Right atrium auricular region (tissue), 2 donors: ENCODE results near the gene EEF1A2. TPM values are rescaled to one million over a fixed set of nuclear protein-coding genes. Genes with fewer than 3 reads are reported as not detected.

ENCODE experiments used
- DNase-seq: peaks from one replicate; pipeline ENCODE4 v3.0.0-alpha.2; 2019; ENCODE audit warnings: low spot score
- H3K27ac ChIP-seq, 2 donors: fragments of 200-600 bp; sonication (generic); 1 replicate in 1 of 2; 2 replicates in 1 of 2; pipeline ENCODE4 v1.5.1; 2016 to 2019
- H3K27me3 ChIP-seq, 2 donors: fragments of 200-600 bp; sonication (generic); one replicate each; pipeline versions ENCODE4 v1.5.1 to v1.6.0; 2017 to 2019
- H3K36me3 ChIP-seq: fragments of 200-600 bp; sonication (generic); one replicate; pipeline ENCODE4 v1.5.1; 2016
- H3K4me1 ChIP-seq, 2 donors: fragments of 200-600 bp; sonication (generic); one replicate each; pipeline versions ENCODE4 v1.5.1 to v1.6.0; 2017 to 2019
- H3K4me3 ChIP-seq, 2 donors: fragments of 200-600 bp; sonication (generic); 1 replicate in 1 of 2; 2 replicates in 1 of 2; pipeline ENCODE4 v1.5.1; 2017 to 2019; ENCODE audit warnings: mild to moderate bottlenecking in 1 of 2, moderate library complexity in 1 of 2
- H3K9me3 ChIP-seq, 2 donors: fragments of 200-600 bp; sonication (generic); one replicate each; pipeline ENCODE4 v1.5.1; 2019
- CTCF ChIP-seq, 2 donors: fragments of 200-600 bp; sonication (generic); IDR thresholded peaks; one replicate each; pipeline ENCODE4 v1.5.1; 2019; ENCODE audit warnings: antibody characterized with exemption in 2 of 2
- total RNA-seq, 2 donors: library from RNA; depleted of rRNA; stranded (reverse); fragments of >200 nt; gene quantifications; one replicate each; pipeline ENCODE4 v1.1.0, GENCODE V29; 2016

The EEF1A2 gene
- total RNA-seq, 2 donors from 2014 or later: 797 to 886 TPM

- no peak overlapping the region for H3K4me3 ChIP-seq
- H3K9me3 ChIP-seq: no peaks in the 10 kb centered on the region
- no peak for TF ChIP-seq CTCF (IDR thresholded peaks at IDR 0.05)
- no peaks in the 10 kb centered on the region for H3K36me3 ChIP-seq
- H3K27me3 ChIP-seq: no peaks in the 10 kb centered on the region
- no peak overlapping the region for H3K27ac ChIP-seq
- no peak for DNase-seq
- no peaks in the 10 kb centered on the region for H3K4me1 ChIP-seq
Observed at GRCh38 chr20:63531686-63532448, 33.0 kb upstream of the EEF1A2 start.

- Histone ChIP-seq H3K9me3 (no peaks in the 10 kb centered on the region), H3K27ac (no peak overlapping the region), H3K4me3 (no peak overlapping the region), H3K4me1 (no peaks in the 10 kb centered on the region), H3K27me3 (no peaks in the 10 kb centered on the region), H3K36me3 (no peaks in the 10 kb centered on the region)
- TF ChIP-seq CTCF (IDR thresholded peaks at IDR 0.05): no peak
- no peak for DNase-seq
Observed at GRCh38 chr20:63530788-63531160, 31.9 kb upstream of the EEF1A2 start.

GRCh38 chr20:63529861-63530787, 31.2 kb upstream of the EEF1A2 start:
- Histone ChIP-seq H3K9me3 (no peaks in the 10 kb centered on the region), H3K4me1 (no peaks in the 10 kb centered on the region), H3K4me3 (no peak overlapping the region), H3K27ac (no peak overlapping the region), H3K27me3 (no peaks in the 10 kb centered on the region), H3K36me3 (no peaks in the 10 kb centered on the region)
- no peak for TF ChIP-seq CTCF (IDR thresholded peaks at IDR 0.05)
- DNase-seq: no peak

- DNase-seq: no peak
- no peak for TF ChIP-seq CTCF (IDR thresholded peaks at IDR 0.05)
- H3K27me3 ChIP-seq: no peaks in the 10 kb centered on the region
- H3K27ac ChIP-seq: no peak overlapping the region
- H3K9me3 ChIP-seq: no peaks in the 10 kb centered on the region
- H3K4me3 ChIP-seq: no peak overlapping the region
- no peaks in the 10 kb centered on the region for H3K4me1 ChIP-seq
- no peaks in the 10 kb centered on the region for H3K36me3 ChIP-seq
Observed at GRCh38 chr20:63529180-63529860, 30.4 kb upstream of the EEF1A2 start.

- Histone ChIP-seq H3K9me3 (no peaks in the 10 kb centered on the region), H3K4me1 (peaks cover 0 to 11% of the 10 kb centered on the region in 2 donors), H3K27me3 (no peaks in the 10 kb centered on the region), H3K4me3 (no peak overlapping the region), H3K27ac (no peak overlapping the region), H3K36me3 (no peaks in the 10 kb centered on the region)
- TF ChIP-seq CTCF (IDR thresholded peaks at IDR 0.05): no peak
- no peak for DNase-seq
Observed at GRCh38 chr20:63527184-63527583, 28.3 kb upstream of the EEF1A2 start.
